Right renal cortex interstitium (tissue), 3 donors: ENCODE measurements around the gene SULT4A1. TPM values are rescaled to one million over a fixed set of nuclear protein-coding genes. Genes with fewer than 3 reads are reported as not detected.

ENCODE experiments used
- DNase-seq, 3 donors: peaks; one replicate each; pipeline ENCODE4 v3.0.0-alpha.2; 2013; ENCODE audit warnings: low read depth in 3 of 3, low spot score in 2 of 3
- polyA plus RNA-seq, 3 donors: library from polyadenylated mRNA; unstranded; fragments of 120-200 nt; gene quantifications; one replicate each; pipeline ENCODE4 v1.2.1, GENCODE V29; 2013; ENCODE audit not compliant: insufficient read length in 3 of 3

The SULT4A1 gene
- polyA plus RNA-seq, 3 donors = 1.9 to 2.9 (median 2.1) TPM

DNA sequence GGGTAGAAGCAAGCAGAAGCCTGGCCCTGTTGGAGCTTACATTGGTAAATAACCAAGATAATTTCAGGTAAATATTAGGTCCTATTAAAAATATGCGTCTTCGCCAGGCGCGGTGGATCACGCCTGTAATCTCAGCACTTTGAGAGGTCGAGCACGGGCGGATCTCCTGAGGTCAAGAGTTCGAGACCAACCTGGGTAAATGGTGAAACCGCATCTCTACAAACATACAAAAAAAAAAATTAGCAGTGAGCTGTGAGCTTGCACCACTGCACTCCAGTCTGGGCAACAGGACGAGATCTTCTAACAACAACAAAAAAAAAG, 529 bp upstream of the SULT4A1 start:
- DNase-seq = no peak

DNA sequence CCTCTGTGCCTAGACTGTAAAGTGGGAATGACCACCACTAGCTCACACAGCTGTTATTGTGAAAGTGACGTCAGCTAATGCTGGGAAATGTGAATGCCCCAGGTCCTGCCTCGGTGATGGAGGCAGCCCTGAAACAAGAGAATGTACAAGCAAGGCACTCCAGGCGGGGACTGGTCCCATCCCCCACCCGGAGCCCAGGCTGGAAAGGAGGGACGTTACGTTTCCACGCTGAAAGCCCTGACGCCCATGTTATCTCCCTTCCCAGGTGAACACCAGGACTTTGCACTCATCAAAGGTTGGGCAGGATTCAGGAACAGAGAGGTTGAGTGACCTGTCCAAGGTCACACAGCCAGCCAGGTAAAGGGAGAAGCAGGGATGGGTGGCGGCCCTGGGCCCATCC, 784 bp downstream of the SULT4A1 start:
- no peak for DNase-seq

DNA sequence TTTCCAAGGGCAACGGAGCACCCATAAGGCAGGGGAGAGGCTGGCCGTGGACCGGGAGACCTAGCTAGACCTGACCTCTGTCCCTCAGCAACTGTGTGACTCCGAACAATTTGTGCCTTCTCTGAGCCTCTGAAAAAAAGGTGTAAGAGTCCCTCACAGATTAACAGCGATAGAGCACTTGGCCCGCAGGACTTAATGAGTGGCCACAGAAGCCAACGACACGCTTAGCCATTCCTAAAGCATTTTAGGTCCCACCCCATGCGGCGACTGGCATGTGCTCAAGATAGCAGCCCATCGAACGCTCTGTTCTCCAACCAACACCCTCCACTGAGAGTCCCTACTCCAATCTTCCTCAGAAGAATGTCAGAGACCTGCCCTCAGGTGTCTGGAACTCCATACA, 1.5 kb downstream of the SULT4A1 start:
- no peak for DNase-seq

DNA sequence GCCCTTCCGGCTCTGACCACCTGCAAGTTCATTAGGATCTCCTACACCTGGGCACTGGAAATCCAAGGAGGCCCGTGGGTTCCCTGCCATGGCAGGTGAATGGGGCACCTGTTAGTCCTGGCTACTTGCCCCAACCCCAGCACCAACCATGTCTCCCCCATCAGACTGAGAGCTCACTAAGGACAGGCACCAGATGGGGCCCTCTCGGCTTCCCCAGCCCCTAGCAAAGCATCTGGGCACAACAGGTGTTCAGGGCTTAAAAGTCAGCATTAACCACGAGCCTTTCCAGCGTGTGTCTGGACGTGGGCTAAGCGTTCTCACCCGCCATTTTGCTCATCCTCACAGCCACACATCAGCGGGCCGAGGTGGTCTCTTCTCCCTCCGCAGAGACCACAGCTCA, 2.2 kb downstream of the SULT4A1 start:
- DNase-seq = no peak

DNA sequence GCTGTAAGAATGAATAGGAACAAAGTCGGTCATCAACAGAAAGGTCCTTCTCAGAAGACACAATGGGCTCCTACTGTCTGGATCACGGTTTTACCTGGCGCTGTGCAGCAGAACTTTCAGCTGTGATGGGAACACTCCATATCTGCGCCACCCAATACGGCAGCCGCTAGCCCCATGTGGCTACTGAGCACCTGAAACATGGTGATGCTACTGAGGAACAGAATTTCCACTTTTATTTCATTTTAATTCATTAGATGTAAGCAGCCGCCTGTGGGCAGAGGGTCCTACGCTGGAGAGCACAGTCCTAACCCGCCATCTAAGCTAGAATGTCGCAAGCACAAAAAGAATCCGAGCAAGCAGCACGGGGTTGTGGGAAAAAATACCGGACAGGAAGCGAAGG, 2.7 kb downstream of the SULT4A1 start:
- no peak for DNase-seq

DNA sequence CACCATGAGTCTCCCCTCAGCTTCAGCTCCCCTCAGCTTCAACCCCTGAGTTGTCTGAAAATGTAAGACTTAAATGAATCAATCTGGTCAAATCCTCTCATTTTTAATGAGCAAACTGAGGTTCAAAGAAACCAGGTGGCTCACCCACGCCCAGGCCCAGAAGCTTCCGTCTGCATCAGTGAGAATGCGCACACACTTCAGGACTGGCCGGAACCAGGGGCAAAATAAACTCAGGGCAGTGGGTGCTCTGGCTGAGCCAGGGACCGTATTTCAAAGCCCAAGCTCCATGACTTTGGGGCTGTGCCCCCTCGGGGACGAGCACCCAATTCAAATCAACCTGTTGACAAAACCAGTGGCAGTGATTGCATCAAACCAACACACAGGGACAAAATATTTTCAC, 3.1 kb downstream of the SULT4A1 start:
- DNase-seq = no peak

DNA sequence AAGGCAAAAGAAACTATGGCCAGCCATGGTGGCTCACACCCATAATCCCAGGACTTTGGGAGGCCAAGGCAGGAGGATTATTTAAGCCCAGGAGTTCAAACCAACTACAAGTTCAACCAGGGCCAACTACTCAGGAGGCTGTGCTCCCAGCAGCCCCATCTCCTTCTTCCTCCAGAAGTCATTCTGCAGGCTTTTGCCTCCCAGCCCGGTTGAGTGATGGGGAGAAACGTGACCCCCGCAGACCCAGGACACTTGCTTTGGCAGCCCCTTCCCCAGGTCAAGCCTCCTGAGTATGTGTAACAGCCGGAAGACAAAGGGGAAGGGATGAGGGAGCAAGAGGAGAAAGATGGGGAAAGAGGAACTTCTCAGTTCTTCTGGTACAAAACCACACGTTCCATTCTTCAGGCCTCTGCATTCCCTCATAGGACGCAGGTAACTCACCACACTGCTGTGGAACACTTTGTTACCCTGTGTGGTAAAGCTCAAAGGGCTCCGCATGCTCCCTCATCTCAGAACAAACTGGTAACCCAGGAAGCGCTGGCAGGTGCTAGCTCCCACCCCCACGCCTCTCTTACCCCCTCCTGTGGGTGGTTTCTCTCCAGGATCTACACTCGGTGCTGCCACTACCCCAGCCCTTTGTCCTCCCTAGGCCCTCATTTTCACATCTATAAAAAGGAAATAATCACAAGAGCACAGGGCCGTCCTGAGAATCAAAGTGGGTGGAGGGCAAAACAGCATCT, 4.0 kb downstream of the SULT4A1 start:
- no peak for DNase-seq

DNA sequence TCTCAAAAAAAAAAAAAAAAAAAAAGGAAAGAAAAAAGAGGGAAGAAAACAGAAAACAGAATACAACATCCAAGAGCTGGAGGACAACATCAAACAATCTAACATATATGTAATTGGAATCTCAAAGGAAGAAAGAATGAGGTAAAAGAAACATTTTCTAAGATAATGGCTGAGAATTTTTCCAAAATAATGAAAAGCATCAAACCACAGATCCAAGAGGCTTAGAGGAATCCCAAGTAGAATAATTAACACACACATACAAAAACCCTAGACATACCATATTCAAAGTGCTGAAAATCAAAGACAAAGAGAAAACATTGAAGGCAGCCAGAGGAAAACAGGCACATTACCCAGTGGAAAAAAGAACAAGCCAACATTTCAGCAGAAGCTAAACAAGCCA, 4.9 kb downstream of the SULT4A1 start:
- DNase-seq = no peak

DNA sequence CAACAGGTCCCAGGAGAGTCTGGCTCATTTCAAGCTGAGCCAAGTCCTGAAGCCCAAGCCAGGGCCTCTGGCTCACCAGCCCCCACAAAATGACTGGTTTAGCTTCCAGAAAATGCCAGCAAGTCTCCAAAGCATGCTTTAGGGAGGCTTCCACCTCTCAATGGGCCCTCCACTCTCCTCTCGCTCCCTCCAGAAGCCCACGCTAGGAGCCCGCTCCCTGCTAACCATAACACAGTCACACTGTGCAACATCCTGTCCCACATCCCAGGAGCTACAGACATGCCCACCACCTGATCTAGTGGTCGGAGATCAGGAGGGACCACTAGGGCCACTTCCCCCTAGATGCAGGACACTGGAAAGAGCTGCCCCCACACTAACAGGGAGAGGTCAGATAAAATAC, 6.9 kb downstream of the SULT4A1 start:
- no peak for DNase-seq

DNA sequence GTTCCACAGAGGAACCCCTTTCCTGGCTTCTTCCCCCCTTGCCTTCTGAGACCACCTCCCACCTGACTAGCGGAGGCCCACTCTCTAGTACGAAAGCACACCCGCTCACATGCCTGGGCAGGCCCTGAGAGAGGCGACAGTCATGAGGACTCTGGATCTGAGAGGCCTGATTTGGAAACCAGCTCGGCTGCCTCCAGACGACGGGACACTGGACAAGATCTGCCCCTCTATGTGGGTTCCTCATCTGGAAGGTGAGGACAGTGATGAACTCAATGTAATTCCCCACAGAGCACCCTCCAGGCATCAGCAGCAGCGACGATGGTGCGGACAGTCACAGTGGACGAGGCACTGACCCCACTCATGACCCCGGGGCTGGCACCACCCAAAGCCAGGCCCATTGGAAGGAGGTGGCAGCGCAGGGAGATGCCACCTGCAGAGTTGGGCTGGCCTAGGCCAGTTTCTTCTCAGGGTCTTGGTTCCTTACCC, 7.5 kb downstream of the SULT4A1 start:
- no peak for DNase-seq

DNA sequence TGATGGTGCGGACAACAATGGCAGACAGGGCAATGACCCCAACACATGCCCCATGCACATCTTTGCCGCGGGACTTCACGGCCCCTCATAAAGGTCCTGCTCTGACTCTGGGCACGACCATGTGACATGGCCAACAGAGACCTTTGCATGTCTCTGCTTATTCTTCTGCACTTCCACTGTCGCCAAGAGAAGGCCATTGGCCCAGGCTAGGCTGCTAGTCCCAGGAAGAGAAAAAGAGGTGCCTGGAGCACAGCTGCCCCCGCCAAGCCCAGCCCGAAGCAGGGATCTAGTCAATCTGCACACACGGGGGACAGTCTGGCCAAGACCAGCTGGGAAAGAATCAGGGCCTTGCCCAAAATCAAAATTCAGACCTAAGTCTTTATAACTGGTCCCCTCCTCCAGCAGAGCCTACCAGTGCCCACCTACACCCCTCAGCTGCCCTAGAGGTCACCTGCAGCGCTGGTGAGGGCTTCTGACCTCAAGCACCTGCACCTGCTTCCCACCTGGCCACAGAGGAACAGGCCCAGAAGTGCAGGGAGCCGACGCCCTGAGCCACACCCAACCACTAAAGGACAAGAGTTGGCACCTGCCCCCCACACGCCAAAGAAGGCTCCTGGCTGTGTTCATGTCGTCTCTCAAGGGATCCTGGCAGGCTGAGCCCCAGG, 8.1 kb downstream of the SULT4A1 start:
- no peak for DNase-seq

DNA sequence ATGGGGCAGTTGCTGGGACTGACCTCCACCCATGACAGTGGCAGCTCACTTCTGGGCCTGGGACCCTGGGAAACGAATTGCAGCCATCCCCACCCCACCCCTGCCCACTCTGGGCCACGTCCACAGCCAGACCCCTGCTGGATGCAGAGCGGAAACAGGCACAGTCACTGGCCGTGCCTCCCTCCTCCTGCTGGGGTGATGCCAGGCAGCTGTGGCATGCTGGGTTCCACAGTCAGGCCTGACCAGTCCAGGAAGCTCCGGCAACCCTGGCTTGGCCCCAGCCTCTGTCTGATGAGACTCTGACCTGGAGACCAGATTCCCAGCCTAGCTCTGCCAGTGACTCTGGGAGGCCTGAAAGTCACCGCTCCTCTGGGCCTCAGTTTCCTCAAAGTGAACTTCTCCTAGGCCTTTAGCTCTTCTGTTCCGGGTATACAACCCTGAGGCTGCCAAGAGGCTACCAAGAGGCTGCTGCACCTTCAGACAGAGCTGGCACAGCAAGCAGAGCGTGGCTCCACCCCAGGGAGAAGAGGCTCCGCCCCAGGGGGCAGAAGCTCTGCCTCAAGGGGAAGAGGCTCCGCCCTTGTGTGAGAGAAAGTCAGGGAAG, 8.9 kb downstream of the SULT4A1 start:
- DNase-seq = no peak

DNA sequence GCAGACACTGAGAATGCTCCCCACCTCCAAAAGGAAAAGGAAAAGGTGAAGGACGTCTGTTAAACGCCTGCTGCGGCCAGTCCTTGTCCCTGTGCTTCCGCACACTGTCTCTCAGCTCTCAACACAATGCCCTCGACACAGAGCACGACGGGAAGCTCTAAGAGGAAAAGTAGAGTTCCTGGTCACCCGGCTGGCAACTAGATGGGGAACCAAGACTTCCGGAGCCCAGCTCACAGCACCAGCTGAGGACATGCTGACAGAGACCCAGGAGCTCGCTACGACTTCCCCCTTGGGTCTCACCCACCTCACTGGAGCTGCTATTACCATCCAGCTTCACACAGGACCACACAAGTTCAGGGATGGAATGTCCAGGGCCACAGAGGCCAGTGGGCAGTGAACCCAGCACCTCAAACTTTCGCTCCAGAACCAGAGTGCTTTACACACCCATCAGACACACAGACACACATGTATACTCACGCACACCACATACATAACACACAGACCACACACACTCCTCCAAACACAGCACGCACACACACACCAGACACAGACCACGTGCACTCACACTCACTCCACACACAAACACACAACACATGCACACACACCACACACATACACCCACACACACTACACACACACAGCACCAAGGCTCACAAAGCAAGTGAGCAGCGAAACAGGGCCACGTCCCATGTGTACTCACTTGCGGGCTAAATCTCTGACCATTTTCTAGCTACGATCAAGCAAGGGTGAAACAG, 9.6 kb downstream of the SULT4A1 start:
- DNase-seq = no peak

DNA sequence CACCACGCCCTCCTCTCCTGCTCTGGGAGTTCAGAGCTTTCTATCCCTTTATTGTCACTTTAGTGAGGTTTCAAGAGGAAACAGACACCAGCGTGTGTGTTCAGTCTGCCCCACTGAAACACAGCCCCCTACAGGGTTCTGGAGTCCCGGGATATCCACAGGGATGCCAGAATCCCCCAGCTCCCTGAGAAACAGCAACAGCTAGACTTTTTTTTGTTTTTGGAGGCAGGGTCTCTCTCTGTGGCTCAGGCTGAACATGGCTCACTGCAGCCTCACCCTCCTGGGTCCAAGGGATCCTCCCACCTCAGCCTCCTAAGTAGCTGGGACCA, 10.4 kb downstream of the SULT4A1 start:
- DNase-seq = no peak

DNA sequence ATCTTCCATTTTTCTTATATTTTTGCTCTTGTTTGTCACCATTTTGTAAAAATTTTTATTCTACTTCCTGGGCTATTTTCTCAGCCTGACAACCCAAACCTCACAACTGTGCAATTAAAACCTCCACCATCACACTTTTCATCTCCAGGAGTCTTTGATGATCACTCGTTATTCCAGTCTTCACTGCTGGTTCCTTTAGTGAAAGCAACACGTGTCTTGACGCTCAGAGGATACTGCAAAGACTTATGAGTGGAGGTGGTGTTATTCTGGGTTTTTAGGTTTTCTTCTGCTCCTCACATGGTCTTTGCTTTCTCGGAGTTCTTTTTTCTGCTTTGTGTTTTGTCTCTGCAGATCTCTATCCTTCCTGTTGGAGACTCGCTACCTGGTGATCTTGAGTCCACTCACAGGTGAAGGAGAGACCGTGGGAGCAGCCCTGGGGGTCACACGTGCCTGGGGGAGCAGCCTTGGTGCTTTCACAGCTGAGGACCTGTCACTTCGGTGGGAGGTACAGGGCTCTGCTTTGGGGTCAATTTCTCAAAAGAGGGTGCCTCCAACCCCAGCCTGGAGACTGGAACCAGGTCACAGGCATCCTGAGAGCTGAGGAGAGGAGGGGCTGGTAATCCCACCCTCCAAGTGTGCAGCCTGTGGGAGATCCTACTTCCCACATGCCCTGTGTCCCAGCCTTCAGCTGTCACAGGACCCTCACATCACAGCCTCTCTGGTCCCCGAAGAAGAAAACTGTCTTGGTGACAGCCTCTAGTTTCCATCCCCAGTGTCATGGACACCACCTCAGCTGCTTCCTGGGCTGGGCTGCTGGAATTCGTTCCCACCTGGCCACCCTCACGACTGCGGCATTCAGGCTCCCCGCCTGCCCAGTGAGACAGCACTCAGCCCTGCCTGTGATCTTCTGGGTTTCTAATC, 11.0 kb downstream of the SULT4A1 start:
- no peak for DNase-seq

DNA sequence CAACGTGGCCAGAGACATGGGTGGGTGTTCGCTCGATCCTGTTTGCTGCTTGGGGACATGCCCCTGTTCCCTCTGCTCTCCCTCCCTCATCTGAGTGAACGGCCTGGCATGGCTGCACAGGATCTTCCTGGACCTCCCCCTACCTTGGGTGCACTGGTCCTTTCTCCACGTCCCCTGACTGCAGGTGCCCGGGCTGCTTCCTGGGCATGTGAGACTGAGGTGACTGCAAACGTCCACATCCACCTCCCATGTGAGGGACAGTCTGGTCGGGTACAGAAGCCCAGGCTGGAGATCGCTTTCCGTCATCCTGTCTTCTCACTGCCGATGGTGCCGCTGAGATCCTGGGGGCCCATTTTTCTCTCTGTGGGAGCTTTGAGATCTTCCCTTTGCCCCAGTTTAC, 11.8 kb downstream of the SULT4A1 start:
- no peak for DNase-seq

DNA sequence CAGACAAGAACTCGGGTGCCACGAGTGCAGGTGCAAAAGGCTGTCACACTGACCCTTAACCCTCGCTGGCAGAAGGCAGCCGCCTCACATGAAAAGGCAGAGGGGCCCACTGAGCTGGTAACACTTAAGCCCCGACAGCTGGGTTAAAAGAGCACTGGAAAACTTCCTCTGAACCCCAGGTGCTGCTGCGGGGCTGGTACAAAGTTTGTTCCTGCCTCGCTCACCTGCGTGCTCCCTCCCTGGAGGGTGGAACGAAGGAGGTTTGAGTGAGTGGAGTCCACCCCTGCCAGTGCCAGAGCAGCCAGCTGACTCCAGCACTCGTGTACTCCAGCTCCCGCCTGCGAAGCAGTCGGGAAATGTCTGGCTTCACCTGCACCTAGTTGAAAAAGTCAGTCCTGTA, 12.6 kb downstream of the SULT4A1 start:
- no peak for DNase-seq

DNA sequence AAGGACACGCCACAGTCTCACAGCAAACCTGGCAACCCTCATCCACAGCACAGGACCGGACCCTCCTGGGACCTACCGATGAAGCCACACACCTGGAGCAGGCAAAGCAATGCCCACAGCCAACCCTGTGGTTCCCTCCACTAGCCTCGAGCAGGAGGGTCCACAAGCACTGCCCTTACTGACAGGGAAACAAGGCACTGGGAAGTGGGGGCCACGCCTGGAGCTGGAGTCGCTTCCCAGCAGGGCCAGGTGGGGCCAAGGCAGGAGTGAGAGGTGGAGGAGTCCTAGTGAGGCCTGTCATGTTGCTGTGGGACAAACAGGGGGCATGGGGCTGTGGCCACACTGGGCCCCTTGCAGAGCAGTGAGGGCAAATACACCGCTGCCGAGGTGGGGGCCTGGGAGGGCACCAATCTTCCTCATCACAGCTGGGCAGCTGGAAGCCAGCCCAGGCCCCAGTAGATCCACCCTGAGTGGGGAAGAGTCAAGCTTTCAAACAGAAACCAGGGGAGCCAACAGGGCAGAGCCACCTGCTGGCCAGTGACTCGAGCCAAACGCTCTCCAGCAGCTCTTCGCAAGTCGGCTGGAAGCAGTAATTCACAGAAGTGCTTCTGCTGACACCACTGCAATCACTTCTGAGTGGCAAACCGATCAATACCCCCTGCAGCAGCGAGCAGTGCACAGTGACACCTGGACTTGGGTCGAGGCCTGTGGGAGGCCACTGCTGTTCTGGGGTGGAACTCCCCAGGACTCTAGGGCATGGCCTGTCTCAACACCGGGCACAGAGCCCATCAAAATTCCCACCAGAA, 13.7 kb downstream of the SULT4A1 start:
- no peak for DNase-seq

DNA sequence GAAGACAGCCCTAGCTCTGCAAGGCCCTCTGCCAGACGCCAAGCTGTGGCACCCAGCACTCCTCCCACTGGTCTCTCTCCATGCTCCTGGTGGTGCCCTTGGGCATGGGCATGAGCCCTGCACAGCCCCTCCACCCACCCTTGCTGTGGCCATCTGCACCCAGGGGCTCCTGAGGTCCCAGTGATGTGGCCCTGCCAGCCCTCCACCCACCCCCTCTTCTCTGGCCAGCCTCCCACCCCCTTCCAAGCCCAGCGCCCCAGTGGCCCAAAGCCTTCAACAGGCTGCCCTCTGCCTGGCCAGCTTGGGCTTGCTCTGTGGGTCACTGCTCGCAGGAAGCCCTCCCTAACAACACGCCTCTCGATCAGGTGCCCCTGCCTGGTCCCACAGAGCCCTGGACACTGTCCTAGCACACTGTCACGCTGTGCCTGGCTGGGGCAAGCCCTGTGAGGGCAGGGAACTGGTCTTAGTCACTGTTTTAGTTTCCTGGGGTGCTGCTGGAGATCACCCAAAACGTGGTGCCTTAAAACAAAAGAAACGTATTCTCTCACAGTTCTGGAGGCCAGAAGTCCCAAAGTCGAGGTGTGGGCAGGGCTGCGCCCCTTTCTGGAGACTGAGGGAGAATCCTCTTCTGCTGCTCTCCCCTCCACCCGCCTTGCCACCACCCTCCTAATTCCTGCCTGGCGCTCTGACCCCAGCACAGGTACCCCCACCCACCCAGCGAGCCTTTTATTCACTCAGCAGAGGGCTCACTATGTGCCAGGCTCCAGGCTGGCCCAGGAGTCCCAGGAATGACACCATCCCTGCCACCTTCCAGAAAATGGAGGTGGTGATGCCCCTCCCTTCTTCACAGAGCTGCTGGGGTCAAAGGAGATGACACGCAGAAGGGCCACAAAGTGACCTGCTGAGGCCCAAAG, 14.7 kb downstream of the SULT4A1 start:
- no peak for DNase-seq
